Left lung (tissue), 10 donors: ENCODE measurements around the gene CDV3. TPM values are rescaled to one million over a fixed set of nuclear protein-coding genes. Genes with fewer than 3 reads are reported as not detected.
"Not testable (repeated sequence)": the region's sequence is repeated elsewhere in the genome, so short reads cannot be mapped to it uniquely, and the experiment has no call there.

ENCODE experiments used
- ATAC-seq: fragments of 200-7000 bp; cut with Tn5 transposase; one replicate; pipeline ENCODE4 v1.9.1; 2020; ENCODE audit warnings: moderate library complexity
- DNase-seq, 4 donors: peaks; one replicate each; pipeline ENCODE4 v3.0.0-alpha.2; 2013 to 2020
- H3K27ac ChIP-seq, 2 donors: fragments of 200-600 bp; sonication (generic) in 1 of 2; one replicate each; pipeline versions ENCODE4 v1.5.0 to v1.8.0; 2020 to 2021
- H3K27me3 ChIP-seq, 2 donors: fragments of 200-600 bp; sonication (generic) in 1 of 2; one replicate each; pipeline versions ENCODE4 v1.5.0 to v1.8.0; 2020 to 2021
- H3K36me3 ChIP-seq, 2 donors: fragments of 200-600 bp; sonication (generic) in 1 of 2; one replicate each; pipeline versions ENCODE4 v1.5.0 to v1.8.0; 2020 to 2021
- H3K4me1 ChIP-seq, 2 donors: fragments of 200-600 bp; one replicate each; pipeline ENCODE4 v1.8.0; 2021
- H3K4me3 ChIP-seq, 2 donors: fragments of 200-600 bp; sonication (generic) in 1 of 2; one replicate each; pipeline versions ENCODE4 v1.5.0 to v1.8.0; 2020 to 2021; ENCODE audit warnings: mild to moderate bottlenecking in 1 of 2
- H3K9me3 ChIP-seq, 2 donors: fragments of 200-600 bp; sonication (generic) in 1 of 2; one replicate each; pipeline versions ENCODE4 v1.5.0 to v1.8.0; 2020 to 2021
- CTCF ChIP-seq, 2 donors: fragments of 200-600 bp; sonication (generic) in 1 of 2; IDR thresholded peaks; one replicate each; pipeline versions ENCODE4 v1.5.0 to v1.8.0; 2021; ENCODE audit warnings: antibody characterized with exemption in 2 of 2
- intact Hi-C, 2 donors: fragments of 100-400 bp; cut with DNase I; formaldehyde crosslinking; loops; one replicate each; pipeline versions ENCODE4 v1.11.2 to v1.14.2; 2022
- polyA plus RNA-seq, 6 donors: library from polyadenylated mRNA; unstranded; fragments of 120-200 nt; gene quantifications; one replicate each; pipeline ENCODE4 v1.2.1, GENCODE V29; 2013; ENCODE audit not compliant: insufficient read length in 6 of 6
- total RNA-seq, 2 donors: library from RNA; stranded (reverse); fragmentation: NEBNext Ultra II Directional; extraction: Animal tissue kit (Norgen Biotek cat#: 25700); gene quantifications; one replicate each; pipeline ENCODE4 v1.2.1, GENCODE V29; 2021
- donor health status: DM: no; HTN: yes; CAD: no.
- donor health status: DM: no; HTN: no; CAD: no.

CDV3 gene
- total and polyA plus RNA-seq, 8 donors: 106 to 173 (median 115) TPM

- Histone ChIP-seq H3K27ac (peak overlapping the region; percentile 2 to 57), H3K27me3 (no peaks in the 10 kb centered on the region), H3K36me3 (no peaks in the 10 kb centered on the region), H3K4me3 (no peak overlapping the region), H3K4me1 (peaks cover 7 to 12% of the 10 kb centered on the region in 2 donors), H3K9me3 (no peaks in the 10 kb centered on the region)
- TF ChIP-seq CTCF (IDR thresholded peaks at IDR 0.05): no peak
- DNase-seq (no peak), ATAC-seq (no peak)
- intact Hi-C loops: no loop called here
Measured at GRCh38 chr3:133548090-133548489, 25.4 kb upstream of the CDV3 start.

- Histone ChIP-seq H3K27ac (no peak overlapping the region), H3K4me1 (peaks cover 7 to 12% of the 10 kb centered on the region in 2 donors), H3K27me3 (no peaks in the 10 kb centered on the region), H3K9me3 (no peaks in the 10 kb centered on the region), H3K4me3 (no peak overlapping the region), H3K36me3 (no peaks in the 10 kb centered on the region)
- DNase-seq (no peak), ATAC-seq (no peak)
- intact Hi-C loops: no loop called here
- no peak for TF ChIP-seq CTCF (IDR thresholded peaks at IDR 0.05)
Measured at GRCh38 chr3:133549565-133549964, 23.9 kb upstream of the CDV3 start.

GRCh38 chr3:133551589-133551988 is 21.9 kb upstream of the CDV3 start:
- H3K27me3 ChIP-seq, intact Hi-C loops, H3K4me3 ChIP-seq, H3K36me3 ChIP-seq, H3K9me3 ChIP-seq, H3K27ac ChIP-seq, DNase-seq, ATAC-seq: not testable (repeated sequence)
- peaks cover 7 to 12% of the 10 kb centered on the region in 2 donors for H3K4me1 ChIP-seq

GRCh38 chr3:133561679-133562078 is 11.8 kb upstream of the CDV3 start:
- no peaks in the 10 kb centered on the region for H3K27me3 ChIP-seq
- H3K36me3 ChIP-seq: no peaks in the 10 kb centered on the region
- no peak for TF ChIP-seq CTCF (IDR thresholded peaks at IDR 0.05)
- intact Hi-C loops: no loop called here
- ATAC-seq (peak; percentile 41), DNase-seq (no peak)
- peaks cover 0 to 2% of the 10 kb centered on the region in 2 donors for H3K9me3 ChIP-seq
- H3K4me3 ChIP-seq: no peak overlapping the region
- H3K27ac ChIP-seq: no peak overlapping the region
- peaks cover 0 to 4% of the 10 kb centered on the region in 2 donors for H3K4me1 ChIP-seq

GRCh38 chr3:133562376-133562775 is 11.1 kb upstream of the CDV3 start:
- ATAC-seq: no peak
- Histone ChIP-seq H3K4me3 (no peak overlapping the region), H3K27ac (no peak overlapping the region), H3K36me3 (no peaks in the 10 kb centered on the region), H3K4me1 (peaks cover 0 to 4% of the 10 kb centered on the region in 2 donors), H3K27me3 (no peaks in the 10 kb centered on the region), H3K9me3 (peaks cover 0 to 2% of the 10 kb centered on the region in 2 donors)
- no peak for TF ChIP-seq CTCF (IDR thresholded peaks at IDR 0.05)
- intact Hi-C loops: no loop called here
- DNase-seq: no peak

GRCh38 chr3:133563186-133563591 is 10.3 kb upstream of the CDV3 start:
- H3K4me3 ChIP-seq: no peak overlapping the region
- ATAC-seq (no peak), DNase-seq (no peak)
- no peaks in the 10 kb centered on the region for H3K27me3 ChIP-seq
- H3K9me3 ChIP-seq: peaks cover 0 to 2% of the 10 kb centered on the region in 2 donors
- intact Hi-C loops: no loop called here
- H3K27ac ChIP-seq: no peak overlapping the region
- peaks cover 0 to 4% of the 10 kb centered on the region in 2 donors for H3K4me1 ChIP-seq
- TF ChIP-seq CTCF (IDR thresholded peaks at IDR 0.05): no peak
- no peaks in the 10 kb centered on the region for H3K36me3 ChIP-seq
